Measurements from ENCODE around the gene CIB2. TPM values are rescaled to one million over a fixed set of nuclear protein-coding genes. Genes with fewer than 3 reads are reported as not detected.

CIB2 gene
- total RNA-seq, 1 experiment from 2014 or later: 17.3 TPM

- ChIA-PET CTCF (no interaction called here), RAD21 (ENCODE audit: low non-redundant PET in 1 of 2, low total read pairs in 2 of 2, uncharacterized antibody in 2 of 2, unreplicated experiment in 2 of 2) (no interaction called here), POLR2A (no interaction called here)
- Histone ChIP-seq H2AFZ (ENCODE audit: low read depth, low read length, poor library complexity, severe bottlenecking) (no peak overlapping the region), H4K20me1 (ENCODE audit: insufficient read depth) (peaks cover 3% of the 10 kb centered on the region; the same call in 1 of the 2 replicates), H3K27me3 (ENCODE audit: insufficient read depth, low read length) (no peaks in the 10 kb centered on the region), H3K4me1 (ENCODE audit: control insufficient read depth in 1 of 2, insufficient read depth in 2 of 2, low read length in 2 of 2) (peaks cover 12 to 19% of the 10 kb centered on the region in 2 experiments), H3K4me3 (replicated peaks in 1 of 2; ENCODE audit: low read depth in 1 of 2, low read length in 2 of 2) (no peak overlapping the region), H3K9ac (ENCODE audit: low read length) (no peak overlapping the region), H3K9me3 (ENCODE audit: control insufficient read depth in 1 of 2, insufficient read depth in 1 of 2, low read depth in 1 of 2, low read length in 2 of 2) (no peaks in the 10 kb centered on the region), H3K4me2 (ENCODE audit: low read length) (no peak overlapping the region), H3K79me2 (ENCODE audit: insufficient read depth, low read length) (peaks cover 20% of the 10 kb centered on the region), H3K27ac (ENCODE audit: low read depth, low read length) (no peak overlapping the region), H3K9me2 (ENCODE audit: insufficient read depth) (no peaks in the 10 kb centered on the region), H3K36me3 (ENCODE audit: control insufficient read depth in 1 of 2, insufficient read depth in 2 of 2, low read length in 2 of 2) (no peaks in the 10 kb centered on the region; a peak in 1 of 4 replicates)
- intact Hi-C loops (cut with micrococcal nuclease): no loop called here
- TF ChIP-seq SIN3A (IDR thresholded peaks at IDR 0.05; ENCODE audit: low read depth): no peak
- TF ChIP-seq TCF7L2 (IDR thresholded peaks at IDR 0.05; ENCODE audit: borderline replicate concordance, extremely low read depth, insufficient read depth, insufficient read length): no peak
- no peak for TF ChIP-seq ZBTB33 (IDR thresholded peaks at IDR 0.05; ENCODE audit: extremely low read depth, insufficient replicate concordance, low read length)
- TF ChIP-seq, protein P1, sequence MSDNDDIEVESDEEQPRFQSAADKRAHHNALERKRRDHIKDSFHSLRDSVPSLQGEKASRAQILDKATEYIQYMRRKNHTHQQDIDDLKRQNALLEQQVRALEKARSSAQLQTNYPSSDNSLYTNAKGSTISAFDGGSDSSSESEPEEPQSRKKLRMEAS (IDR thresholded peaks at IDR 0.05): no peak
- no peak for TF ChIP-seq EZH2phosphoT487 (IDR thresholded peaks at IDR 0.05; ENCODE audit: borderline replicate concordance)
- no peak for TF ChIP-seq FOSL1 (IDR thresholded peaks at IDR 0.05; ENCODE audit: low read depth)
- TF ChIP-seq POLR2AphosphoS5 (IDR thresholded peaks at IDR 0.05; ENCODE audit: low read depth, low read length): no peak
- no peak for TF ChIP-seq ZNF274 (IDR thresholded peaks at IDR 0.05; ENCODE audit: low read depth, low read length)
- no peak for TF ChIP-seq ELF1 (IDR thresholded peaks at IDR 0.05; ENCODE audit: borderline replicate concordance, low read depth)
- no peak for TF ChIP-seq ZFX (IDR thresholded peaks at IDR 0.05)
- no peak for DNase-seq (ENCODE audit: low read depth, low spot score)
- ATAC-seq: no peak
- BruUV-seq (replicated peaks): no TSS peak
Observed at GRCh38 chr15:78079298-78080087, 51.8 kb downstream of the CIB2 start.

Measured in HCT116 (cell line).